ENCODE results near the gene STAG2. TPM values are rescaled to one million over a fixed set of nuclear protein-coding genes. Genes with fewer than 3 reads are reported as not detected.

The STAG2 gene
- total and polyA plus RNA-seq, 2 donors (not counting 3 experiments of a cell fraction or from before 2014, with no cell fraction given), result 12.7 to 55.9 TPM

- no peak overlapping the region for H3K27ac ChIP-seq (ENCODE audit: insufficient read depth, low read depth, low read length)
- H3K9me3 ChIP-seq (replicated peaks; ENCODE audit: control insufficient read depth, insufficient read depth, low read length), result no peaks in the 10 kb centered on the region
- ChIA-PET CTCF (interaction anchor here (0.7 kb wide), 1 partner anchor 49 kb away, joined by 3 read pairs; no protein-coding TSS in a partner anchor), POLR2A (no interaction called here)
- peaks cover 3% of the 10 kb centered on the region for H4K20me1 ChIP-seq (replicated peaks; ENCODE audit: control insufficient read depth, extremely low read depth, insufficient read depth, low read length)
- TF ChIP-seq GATA2 (IDR thresholded peaks at IDR 0.05; ENCODE audit: insufficient read depth, insufficient read length, low read depth, low read length) (no peak), JUN (IDR thresholded peaks at IDR 0.05; ENCODE audit: borderline replicate concordance, insufficient read depth, insufficient read length, low read depth) (no peak), MYC (IDR thresholded peaks at IDR 0.05; ENCODE audit: low read depth, low read length) (no peak), FOS (IDR thresholded peaks at IDR 0.05; ENCODE audit: borderline replicate concordance, insufficient read depth, low read length) (no peak), EZH2 (IDR thresholded peaks at IDR 0.05; ENCODE audit: borderline replicate concordance, low read depth, low read length, severe bottlenecking) (no peak), POLR2A (IDR thresholded peaks at IDR 0.05; ENCODE audit: low read depth, low read length) (no peak), POLR2AphosphoS5 (IDR thresholded peaks at IDR 0.05; ENCODE audit: insufficient read depth, low read depth, low read length) (no peak), MAX (IDR thresholded peaks at IDR 0.05; ENCODE audit: insufficient read depth, insufficient read length) (no peak)
- TF ChIP-seq, protein P1, sequence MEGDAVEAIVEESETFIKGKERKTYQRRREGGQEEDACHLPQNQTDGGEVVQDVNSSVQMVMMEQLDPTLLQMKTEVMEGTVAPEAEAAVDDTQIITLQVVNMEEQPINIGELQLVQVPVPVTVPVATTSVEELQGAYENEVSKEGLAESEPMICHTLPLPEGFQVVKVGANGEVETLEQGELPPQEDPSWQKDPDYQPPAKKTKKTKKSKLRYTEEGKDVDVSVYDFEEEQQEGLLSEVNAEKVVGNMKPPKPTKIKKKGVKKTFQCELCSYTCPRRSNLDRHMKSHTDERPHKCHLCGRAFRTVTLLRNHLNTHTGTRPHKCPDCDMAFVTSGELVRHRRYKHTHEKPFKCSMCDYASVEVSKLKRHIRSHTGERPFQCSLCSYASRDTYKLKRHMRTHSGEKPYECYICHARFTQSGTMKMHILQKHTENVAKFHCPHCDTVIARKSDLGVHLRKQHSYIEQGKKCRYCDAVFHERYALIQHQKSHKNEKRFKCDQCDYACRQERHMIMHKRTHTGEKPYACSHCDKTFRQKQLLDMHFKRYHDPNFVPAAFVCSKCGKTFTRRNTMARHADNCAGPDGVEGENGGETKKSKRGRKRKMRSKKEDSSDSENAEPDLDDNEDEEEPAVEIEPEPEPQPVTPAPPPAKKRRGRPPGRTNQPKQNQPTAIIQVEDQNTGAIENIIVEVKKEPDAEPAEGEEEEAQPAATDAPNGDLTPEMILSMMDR (IDR thresholded peaks at IDR 0.05; ENCODE audit: extremely low read depth in 1 of 2, insufficient read depth in 1 of 2, low read depth in 1 of 2, low read length in 2 of 2), result no peak
- H3K9ac ChIP-seq (replicated peaks; ENCODE audit: extremely low read depth, insufficient read depth, low read length), result no peak overlapping the region
- intact Hi-C loops (cut with micrococcal nuclease) (loop anchor here (10.0 kb wide), 1 partner anchor 246 kb away; no protein-coding TSS in a partner anchor), dilution Hi-C loops (cut with MboI; ENCODE audit: extremely low pct_ligation_motif_present, low sequenced_read_pairs) (no loop called here)
- H3K79me2 ChIP-seq (ENCODE audit: control insufficient read depth, insufficient read depth, low read length), result peaks cover 91% of the 10 kb centered on the region
- BruUV-seq (replicated peaks), result no TSS peak
- H3K36me3 ChIP-seq (ENCODE audit: control insufficient read depth in 2 of 2, extremely low read depth in 1 of 2, insufficient read depth in 2 of 2, low read length in 2 of 2), result no peaks in the 10 kb centered on the region
- no peaks in the 10 kb centered on the region for H3K27me3 ChIP-seq (ENCODE audit: control insufficient read depth in 2 of 2, insufficient read depth in 2 of 2, low read length in 2 of 2)
- DNase-seq (ENCODE audit: low read depth, low spot score) (no peak), FAIRE-seq (no peak)
- peaks cover 11% of the 10 kb centered on the region for H3K4me1 ChIP-seq (ENCODE audit: control insufficient read depth, extremely low read depth, insufficient read depth, low read length)
- no peak overlapping the region for H2AFZ ChIP-seq (ENCODE audit: low read depth, low read length)
- H3K4me3 ChIP-seq (replicated peaks in 1 of 3; ENCODE audit: insufficient read depth in 1 of 3, low read depth in 1 of 3, low read length in 3 of 3), result no peak overlapping the region
- no peaks in the 10 kb centered on the region for H3K9me1 ChIP-seq (replicated peaks; ENCODE audit: control insufficient read depth, extremely low read depth, insufficient read depth, low read length)
- no peak overlapping the region for H3K4me2 ChIP-seq (ENCODE audit: insufficient read depth, low read length)
Measured at GRCh38 chrX:123968383-123969050, 7.0 kb downstream of the STAG2 start.

Measured in endothelial cell of umbilical vein (primary cell).